PFSK-1 (cell line): ENCODE data around the gene ZFYVE21.

ENCODE experiments used
- POLR2AphosphoS5 ChIP-seq: IDR thresholded peaks from 2 replicates; pipeline ENCODE4 v1.6.1; 2012; ENCODE audit warnings: low read depth, mild to moderate bottlenecking, control low read depth, low read length, moderate library complexity
- SIN3A ChIP-seq: IDR thresholded peaks from 2 replicates; pipeline ENCODE4 v1.6.1; 2012; ENCODE audit warnings: mild to moderate bottlenecking, low read length, moderate library complexity, borderline replicate concordance; ENCODE audit not compliant: insufficient read depth
- TF ChIP-seq, protein P1 (sequence below), 2 experiments: IDR thresholded peaks; 2 replicates each; pipeline versions ENCODE4 v1.6.1 to v1.8.0; 2011 to 2012; ENCODE audit warnings: low read depth in 2 of 2, low read length in 2 of 2, control low read depth in 1 of 2, inconsistent platforms in 1 of 2, mild to moderate bottlenecking in 1 of 2, moderate library complexity in 1 of 2; ENCODE audit not compliant: insufficient read depth in 1 of 2

DNA sequence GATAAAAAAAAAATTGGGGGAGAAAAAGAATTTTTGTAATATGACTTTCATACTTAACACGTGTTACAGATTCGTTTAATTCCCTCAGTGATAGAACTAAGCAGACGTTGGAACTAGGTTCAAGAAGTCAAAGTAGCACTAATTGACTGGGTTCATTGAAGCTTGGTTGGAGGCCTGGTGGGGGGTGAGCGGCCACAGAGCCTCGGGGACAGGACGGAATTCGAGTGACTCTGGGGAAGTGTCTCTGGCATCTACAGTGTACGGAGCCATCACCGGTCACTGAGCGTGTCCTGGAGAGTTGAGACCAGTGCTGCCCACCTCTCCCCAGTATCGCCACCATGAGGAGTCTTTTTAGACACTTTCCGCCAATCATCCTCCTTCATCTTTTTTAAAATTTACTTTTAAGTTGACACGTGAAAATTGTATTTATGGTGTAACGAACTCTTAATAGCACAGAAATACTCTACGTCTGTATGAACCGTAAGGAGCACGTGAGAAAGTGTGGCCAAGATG lies 1.3 kb downstream of the ZFYVE21 start:
- TF ChIP-seq SIN3A = no peak
- TF ChIP-seq POLR2AphosphoS5 = no peak
- TF ChIP-seq, protein P1, sequence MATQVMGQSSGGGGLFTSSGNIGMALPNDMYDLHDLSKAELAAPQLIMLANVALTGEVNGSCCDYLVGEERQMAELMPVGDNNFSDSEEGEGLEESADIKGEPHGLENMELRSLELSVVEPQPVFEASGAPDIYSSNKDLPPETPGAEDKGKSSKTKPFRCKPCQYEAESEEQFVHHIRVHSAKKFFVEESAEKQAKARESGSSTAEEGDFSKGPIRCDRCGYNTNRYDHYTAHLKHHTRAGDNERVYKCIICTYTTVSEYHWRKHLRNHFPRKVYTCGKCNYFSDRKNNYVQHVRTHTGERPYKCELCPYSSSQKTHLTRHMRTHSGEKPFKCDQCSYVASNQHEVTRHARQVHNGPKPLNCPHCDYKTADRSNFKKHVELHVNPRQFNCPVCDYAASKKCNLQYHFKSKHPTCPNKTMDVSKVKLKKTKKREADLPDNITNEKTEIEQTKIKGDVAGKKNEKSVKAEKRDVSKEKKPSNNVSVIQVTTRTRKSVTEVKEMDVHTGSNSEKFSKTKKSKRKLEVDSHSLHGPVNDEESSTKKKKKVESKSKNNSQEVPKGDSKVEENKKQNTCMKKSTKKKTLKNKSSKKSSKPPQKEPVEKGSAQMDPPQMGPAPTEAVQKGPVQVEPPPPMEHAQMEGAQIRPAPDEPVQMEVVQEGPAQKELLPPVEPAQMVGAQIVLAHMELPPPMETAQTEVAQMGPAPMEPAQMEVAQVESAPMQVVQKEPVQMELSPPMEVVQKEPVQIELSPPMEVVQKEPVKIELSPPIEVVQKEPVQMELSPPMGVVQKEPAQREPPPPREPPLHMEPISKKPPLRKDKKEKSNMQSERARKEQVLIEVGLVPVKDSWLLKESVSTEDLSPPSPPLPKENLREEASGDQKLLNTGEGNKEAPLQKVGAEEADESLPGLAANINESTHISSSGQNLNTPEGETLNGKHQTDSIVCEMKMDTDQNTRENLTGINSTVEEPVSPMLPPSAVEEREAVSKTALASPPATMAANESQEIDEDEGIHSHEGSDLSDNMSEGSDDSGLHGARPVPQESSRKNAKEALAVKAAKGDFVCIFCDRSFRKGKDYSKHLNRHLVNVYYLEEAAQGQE (IDR thresholded peaks at IDR 0.05; ENCODE audit: insufficient read depth in 1 of 2, low read depth in 2 of 2, low read length in 2 of 2) = no peak
